HepG2 (cell line): ENCODE results near the gene SLC2A2. TPM values are rescaled to one million over a fixed set of nuclear protein-coding genes. Genes with fewer than 3 reads are reported as not detected.

ENCODE experiments used
- BRD4 ChIP-seq: sonication (generic); formaldehyde crosslinking; IDR thresholded peaks from 2 replicates; pipeline ENCODE4 v1.4.0; 2020; ENCODE audit warnings: missing genetic modification reagents
- CHCHD3 ChIP-seq: sonication (generic); formaldehyde crosslinking; IDR thresholded peaks from 2 replicates; pipeline ENCODE4 v1.8.0; 2022; ENCODE audit warnings: mild to moderate bottlenecking, missing genetic modification reagents, moderate library complexity
- CREB1 ChIP-seq, 2 experiments: fragments of 450-650 bp in 1 of 2; IDR thresholded peaks; 2 replicates each; pipeline ENCODE4 v1.6.1; 2016 to 2017; ENCODE audit warnings: control low read depth in 1 of 2, mild to moderate bottlenecking in 1 of 2, missing compliant biosample characterization in 1 of 2, missing genetic modification characterization in 1 of 2
- ERF ChIP-seq: IDR thresholded peaks from 2 replicates; pipeline ENCODE4 v1.6.1; 2018; ENCODE audit warnings: missing biosample characterization, missing genetic modification reagents
- HDAC2 ChIP-seq: sonication (generic); formaldehyde crosslinking; IDR thresholded peaks from 2 replicates; pipeline ENCODE4 v1.4.0; 2020; ENCODE audit warnings: missing genetic modification reagents
- MED13 ChIP-seq: sonication (generic); formaldehyde crosslinking; IDR thresholded peaks from 2 replicates; pipeline ENCODE4 v1.5.0; 2020; ENCODE audit warnings: missing genetic modification reagents
- NR2F6 ChIP-seq, 2 experiments: IDR thresholded peaks; 2 replicates each; pipeline ENCODE4 v1.6.1; 2016; ENCODE audit warnings: antibody characterized with exemption in 1 of 2, mild to moderate bottlenecking in 1 of 2
- RXRB ChIP-seq: IDR thresholded peaks from 2 replicates; pipeline ENCODE4 v1.6.1; 2016; ENCODE audit warnings: borderline replicate concordance, missing genetic modification reagents, missing compliant biosample characterization
- SIX1 ChIP-seq: sonication (generic); formaldehyde crosslinking; IDR thresholded peaks from 2 replicates; pipeline ENCODE4 v1.4.0; 2020; ENCODE audit warnings: missing genetic modification reagents, borderline replicate concordance
- SSRP1 ChIP-seq: IDR thresholded peaks from 2 replicates; pipeline ENCODE4 v1.6.1; 2016; ENCODE audit warnings: control low read depth
- TBX2 ChIP-seq: sonication (generic); formaldehyde crosslinking; IDR thresholded peaks from 2 replicates; pipeline ENCODE4 v1.5.0; 2020; ENCODE audit warnings: missing genetic modification reagents, mild to moderate bottlenecking, borderline replicate concordance
- ZNF10 ChIP-seq: sonication (generic); formaldehyde crosslinking; IDR thresholded peaks from 2 replicates; pipeline ENCODE4 v1.4.0; 2020; ENCODE audit warnings: mild to moderate bottlenecking, low read depth, missing genetic modification reagents, borderline replicate concordance
- ZNF20 ChIP-seq: sonication (generic); formaldehyde crosslinking; IDR thresholded peaks from 2 replicates; pipeline ENCODE4 v1.4.0; 2020; ENCODE audit warnings: mild to moderate bottlenecking, moderate library complexity, missing genetic modification reagents
- ZNF503 ChIP-seq: sonication (generic); formaldehyde crosslinking; IDR thresholded peaks from 2 replicates; pipeline ENCODE4 v1.4.0; 2020; ENCODE audit warnings: missing genetic modification reagents
- ZSCAN20 ChIP-seq: sonication (generic); formaldehyde crosslinking; IDR thresholded peaks from 2 replicates; pipeline ENCODE4 v1.4.0; 2020; ENCODE audit warnings: missing genetic modification reagents, mild to moderate bottlenecking, borderline replicate concordance
- polyA plus RNA-seq, 8 experiments: library from polyadenylated mRNA; depleted of rRNA in 3 of 8; stranded (reverse) in 7 of 8; unstranded in 1 of 8; fragments of >200 nt; fragmentation: Illumina TruSeq in 4 of 8; extraction: Trizol in 4 of 8; gene quantifications; 2 replicates each; pipeline versions ENCODE4 v1.2.1 to v1.2.3, GENCODE V29; 2011 to 2016; ENCODE audit warnings: low read depth in 4 of 8, missing spikeins in 1 of 8, mixed read lengths in 1 of 8; ENCODE audit not compliant: insufficient read depth in 1 of 8
- total RNA-seq, 5 experiments: library from RNA; depleted of rRNA; stranded (reverse); fragments of >200 nt; fragmentation: Illumina TruSeq; extraction: Trizol; gene quantifications; 2 replicates each; pipeline ENCODE4 v1.2.3, GENCODE V29; 2016; ENCODE audit warnings: low read depth in 1 of 5
- TF ChIP-seq, protein P1 (sequence below): sonication (generic); formaldehyde crosslinking; IDR thresholded peaks from 2 replicates; pipeline ENCODE4 v1.4.0; 2020; ENCODE audit warnings: missing genetic modification reagents, borderline replicate concordance
- TF ChIP-seq, protein P2 (sequence below): sonication (generic); formaldehyde crosslinking; IDR thresholded peaks from 2 replicates; pipeline ENCODE4 v1.4.0; 2020; ENCODE audit warnings: missing genetic modification reagents

Gene SLC2A2
- total and polyA plus RNA-seq, 2 of the 13 experiments (the other 11 are each of a cell fraction or from before 2014, with no cell fraction given) = 19.5 to 23.2 TPM

GRCh38 chr3:170999737-171000242, 26.7 kb downstream of the SLC2A2 start (continued):
- TF ChIP-seq, protein P1, sequence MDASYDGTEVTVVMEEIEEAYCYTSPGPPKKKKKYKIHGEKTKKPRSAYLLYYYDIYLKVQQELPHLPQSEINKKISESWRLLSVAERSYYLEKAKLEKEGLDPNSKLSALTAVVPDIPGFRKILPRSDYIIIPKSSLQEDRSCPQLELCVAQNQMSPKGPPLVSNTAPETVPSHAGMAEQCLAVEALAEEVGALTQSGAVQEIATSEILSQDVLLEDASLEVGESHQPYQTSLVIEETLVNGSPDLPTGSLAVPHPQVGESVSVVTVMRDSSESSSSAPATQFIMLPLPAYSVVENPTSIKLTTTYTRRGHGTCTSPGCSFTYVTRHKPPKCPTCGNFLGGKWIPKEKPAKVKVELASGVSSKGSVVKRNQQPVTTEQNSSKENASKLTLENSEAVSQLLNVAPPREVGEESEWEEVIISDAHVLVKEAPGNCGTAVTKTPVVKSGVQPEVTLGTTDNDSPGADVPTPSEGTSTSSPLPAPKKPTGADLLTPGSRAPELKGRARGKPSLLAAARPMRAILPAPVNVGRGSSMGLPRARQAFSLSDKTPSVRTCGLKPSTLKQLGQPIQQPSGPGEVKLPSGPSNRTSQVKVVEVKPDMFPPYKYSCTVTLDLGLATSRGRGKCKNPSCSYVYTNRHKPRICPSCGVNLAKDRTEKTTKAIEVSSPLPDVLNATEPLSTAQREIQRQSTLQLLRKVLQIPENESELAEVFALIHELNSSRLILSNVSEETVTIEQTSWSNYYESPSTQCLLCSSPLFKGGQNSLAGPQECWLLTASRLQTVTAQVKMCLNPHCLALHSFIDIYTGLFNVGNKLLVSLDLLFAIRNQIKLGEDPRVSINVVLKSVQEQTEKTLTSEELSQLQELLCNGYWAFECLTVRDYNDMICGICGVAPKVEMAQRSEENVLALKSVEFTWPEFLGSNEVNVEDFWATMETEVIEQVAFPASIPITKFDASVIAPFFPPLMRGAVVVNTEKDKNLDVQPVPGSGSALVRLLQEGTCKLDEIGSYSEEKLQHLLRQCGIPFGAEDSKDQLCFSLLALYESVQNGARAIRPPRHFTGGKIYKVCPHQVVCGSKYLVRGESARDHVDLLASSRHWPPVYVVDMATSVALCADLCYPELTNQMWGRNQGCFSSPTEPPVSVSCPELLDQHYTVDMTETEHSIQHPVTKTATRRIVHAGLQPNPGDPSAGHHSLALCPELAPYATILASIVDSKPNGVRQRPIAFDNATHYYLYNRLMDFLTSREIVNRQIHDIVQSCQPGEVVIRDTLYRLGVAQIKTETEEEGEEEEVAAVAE (CRISPR knock-in tag) = no peak
- TF ChIP-seq CREB1 (IDR thresholded peaks at IDR 0.05) (peak; percentile 68), CREB1 (CRISPR knock-in tag; IDR thresholded peaks at IDR 0.05) (peak; percentile 72), TBX2 (CRISPR knock-in tag) (peak; percentile 62; the same call in 1 of the 2 replicates), RXRB (peak; percentile 28; the same call in 1 of the 2 replicates), SSRP1 (no peak), NR2F6 (IDR thresholded peaks at IDR 0.05) (0 out of 2 replicates have a peak, but pooled peaks have one; percentile 26), NR2F6 (CRISPR knock-in tag; IDR thresholded peaks at IDR 0.05) (no peak), CHCHD3 (CRISPR knock-in tag) (no peak), ZSCAN20 (CRISPR knock-in tag) (no peak), BRD4 (CRISPR knock-in tag) (peak; percentile 26), ERF (CRISPR knock-in tag) (peak; percentile 33; the same call in 1 of the 2 replicates), MED13 (CRISPR knock-in tag) (peak; percentile 56; the same call in 1 of the 2 replicates), ZNF503 (CRISPR knock-in tag) (peak; percentile 54; the same call in 1 of the 2 replicates), SIX1 (no peak), HDAC2 (CRISPR knock-in tag) (0 out of 2 replicates have a peak, but pooled peaks have one; percentile 20), ZNF10 (no peak), ZNF20 (no peak)
- TF ChIP-seq, protein P2, sequence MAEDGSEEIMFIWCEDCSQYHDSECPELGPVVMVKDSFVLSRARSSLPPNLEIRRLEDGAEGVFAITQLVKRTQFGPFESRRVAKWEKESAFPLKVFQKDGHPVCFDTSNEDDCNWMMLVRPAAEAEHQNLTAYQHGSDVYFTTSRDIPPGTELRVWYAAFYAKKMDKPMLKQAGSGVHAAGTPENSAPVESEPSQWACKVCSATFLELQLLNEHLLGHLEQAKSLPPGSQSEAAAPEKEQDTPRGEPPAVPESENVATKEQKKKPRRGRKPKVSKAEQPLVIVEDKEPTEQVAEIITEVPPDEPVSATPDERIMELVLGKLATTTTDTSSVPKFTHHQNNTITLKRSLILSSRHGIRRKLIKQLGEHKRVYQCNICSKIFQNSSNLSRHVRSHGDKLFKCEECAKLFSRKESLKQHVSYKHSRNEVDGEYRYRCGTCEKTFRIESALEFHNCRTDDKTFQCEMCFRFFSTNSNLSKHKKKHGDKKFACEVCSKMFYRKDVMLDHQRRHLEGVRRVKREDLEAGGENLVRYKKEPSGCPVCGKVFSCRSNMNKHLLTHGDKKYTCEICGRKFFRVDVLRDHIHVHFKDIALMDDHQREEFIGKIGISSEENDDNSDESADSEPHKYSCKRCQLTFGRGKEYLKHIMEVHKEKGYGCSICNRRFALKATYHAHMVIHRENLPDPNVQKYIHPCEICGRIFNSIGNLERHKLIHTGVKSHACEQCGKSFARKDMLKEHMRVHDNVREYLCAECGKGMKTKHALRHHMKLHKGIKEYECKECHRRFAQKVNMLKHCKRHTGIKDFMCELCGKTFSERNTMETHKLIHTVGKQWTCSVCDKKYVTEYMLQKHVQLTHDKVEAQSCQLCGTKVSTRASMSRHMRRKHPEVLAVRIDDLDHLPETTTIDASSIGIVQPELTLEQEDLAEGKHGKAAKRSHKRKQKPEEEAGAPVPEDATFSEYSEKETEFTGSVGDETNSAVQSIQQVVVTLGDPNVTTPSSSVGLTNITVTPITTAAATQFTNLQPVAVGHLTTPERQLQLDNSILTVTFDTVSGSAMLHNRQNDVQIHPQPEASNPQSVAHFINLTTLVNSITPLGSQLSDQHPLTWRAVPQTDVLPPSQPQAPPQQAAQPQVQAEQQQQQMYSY (CRISPR knock-in tag) = 0 out of 2 replicates have a peak, but pooled peaks have one; percentile 26
